Epithelial cell of proximal tubule (primary cell): ENCODE results near the gene TCERG1. TPM values are rescaled to one million over a fixed set of nuclear protein-coding genes. Genes with fewer than 3 reads are reported as not detected.

ENCODE experiments used
- DNase-seq: peaks from one replicate; pipeline ENCODE4 v3.0.0-alpha.2; 2011; ENCODE audit warnings: low read depth
- H3K4me3 ChIP-seq: 2 replicates; pipeline ENCODE4 v1.5.1; 2011; ENCODE audit warnings: low read depth, mild to moderate bottlenecking, low read length
- CTCF ChIP-seq: conservative IDR thresholded peaks from 2 replicates; pipeline ENCODE4 v1.5.1; 2012; ENCODE audit warnings: low read depth, mild to moderate bottlenecking, low read length
- total RNA-seq: library from RNA; depleted of rRNA; stranded (reverse); fragments of >200 nt; gene quantifications from 2 replicates; pipeline ENCODE4 v1.2.3, GENCODE V29; 2015

The TCERG1 gene
- total RNA-seq, 1 donor from 2014 or later, result 43.7 TPM

- no peak overlapping the region for H3K4me3 ChIP-seq
- no peak for TF ChIP-seq CTCF
Measured at GRCh38 chr5:146474065-146474464, 26.9 kb downstream of the TCERG1 start.

GRCh38 chr5:146475190-146475780, 28.2 kb downstream of the TCERG1 start:
- H3K4me3 ChIP-seq, result no peak overlapping the region
- TF ChIP-seq CTCF, result peak; percentile 30
- no peak for DNase-seq

More at GRCh38 chr5:146474065-146474464, 26.9 kb downstream of the TCERG1 start:
- no peak for DNase-seq

- no peak for DNase-seq
- H3K4me3 ChIP-seq, result no peak overlapping the region
- no peak for TF ChIP-seq CTCF
Measured at GRCh38 chr5:146475906-146476305, 28.8 kb downstream of the TCERG1 start.

GRCh38 chr5:146482775-146483174, 35.6 kb downstream of the TCERG1 start:
- TF ChIP-seq CTCF, result no peak
- H3K4me3 ChIP-seq, result no peak overlapping the region
- DNase-seq, result no peak

GRCh38 chr5:146484714-146485391, 37.7 kb downstream of the TCERG1 start:
- no peak for DNase-seq
- TF ChIP-seq CTCF, result no peak
- no peak overlapping the region for H3K4me3 ChIP-seq

- no peak for DNase-seq
- no peak overlapping the region for H3K4me3 ChIP-seq
- TF ChIP-seq CTCF, result no peak
Measured at GRCh38 chr5:146490089-146490843, 43.1 kb downstream of the TCERG1 start.
